ENCODE data around the gene FIP1L1.

DNA sequence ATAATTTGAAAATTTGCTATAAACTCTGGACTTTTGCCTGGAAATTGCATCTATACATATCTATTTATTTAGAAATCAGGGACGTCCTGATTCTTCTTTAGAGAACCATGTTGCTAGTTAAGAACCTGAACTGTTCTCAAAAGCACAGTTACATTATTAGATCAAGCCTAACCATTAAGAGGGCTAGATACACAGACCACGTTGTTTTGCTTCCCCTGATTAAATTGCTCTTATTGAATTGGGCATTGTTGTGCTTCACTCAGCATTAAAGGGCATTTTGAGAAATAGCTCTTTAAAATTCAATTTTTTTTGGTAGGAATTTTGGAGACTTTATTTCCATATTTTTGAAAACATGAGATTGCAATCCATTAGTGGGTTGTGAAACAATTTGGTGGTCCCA is 44.4 kb downstream of the FIP1L1 start:
- no peak for TF ChIP-seq SUZ12 (IDR thresholded peaks at IDR 0.05; ENCODE audit: unreplicated experiment)
- no peak for TF ChIP-seq GABPA (IDR thresholded peaks at IDR 0.05; ENCODE audit: low read depth)
- TF ChIP-seq, protein P1, sequence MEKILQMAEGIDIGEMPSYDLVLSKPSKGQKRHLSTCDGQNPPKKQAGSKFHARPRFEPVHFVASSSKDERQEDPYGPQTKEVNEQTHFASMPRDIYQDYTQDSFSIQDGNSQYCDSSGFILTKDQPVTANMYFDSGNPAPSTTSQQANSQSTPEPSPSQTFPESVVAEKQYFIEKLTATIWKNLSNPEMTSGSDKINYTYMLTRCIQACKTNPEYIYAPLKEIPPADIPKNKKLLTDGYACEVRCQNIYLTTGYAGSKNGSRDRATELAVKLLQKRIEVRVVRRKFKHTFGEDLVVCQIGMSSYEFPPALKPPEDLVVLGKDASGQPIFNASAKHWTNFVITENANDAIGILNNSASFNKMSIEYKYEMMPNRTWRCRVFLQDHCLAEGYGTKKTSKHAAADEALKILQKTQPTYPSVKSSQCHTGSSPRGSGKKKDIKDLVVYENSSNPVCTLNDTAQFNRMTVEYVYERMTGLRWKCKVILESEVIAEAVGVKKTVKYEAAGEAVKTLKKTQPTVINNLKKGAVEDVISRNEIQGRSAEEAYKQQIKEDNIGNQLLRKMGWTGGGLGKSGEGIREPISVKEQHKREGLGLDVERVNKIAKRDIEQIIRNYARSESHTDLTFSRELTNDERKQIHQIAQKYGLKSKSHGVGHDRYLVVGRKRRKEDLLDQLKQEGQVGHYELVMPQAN (conservative IDR thresholded peaks at IDR 0.05) = no peak
- TF ChIP-seq, protein P2, sequence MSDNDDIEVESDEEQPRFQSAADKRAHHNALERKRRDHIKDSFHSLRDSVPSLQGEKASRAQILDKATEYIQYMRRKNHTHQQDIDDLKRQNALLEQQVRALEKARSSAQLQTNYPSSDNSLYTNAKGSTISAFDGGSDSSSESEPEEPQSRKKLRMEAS (IDR thresholded peaks at IDR 0.05; ENCODE audit: low read depth, low read length) = no peak

Measured in GM12878 (cell line).